Measurements from ENCODE around the gene PSME3. TPM values are rescaled to one million over a fixed set of nuclear protein-coding genes. Genes with fewer than 3 reads are reported as not detected.
A peak's percentile ranks its signal among the peaks of the same experiment; 100 is the strongest.

Gene PSME3
- total RNA-seq, 1 experiment from 2014 or later, result 73.4 TPM

- H3K9ac ChIP-seq (ENCODE audit: low read length), result no peak overlapping the region
- no peaks in the 10 kb centered on the region for H3K9me3 ChIP-seq (ENCODE audit: low read length)
- H3K9me2 ChIP-seq (replicated peaks; ENCODE audit: insufficient read depth, low read length), result no peaks in the 10 kb centered on the region
- no peak for DNase-seq
- no peaks in the 10 kb centered on the region for H4K20me1 ChIP-seq (ENCODE audit: insufficient read depth, low read depth, low read length)
- no peak overlapping the region for H3K4me3 ChIP-seq (ENCODE audit: low read length)
- peaks cover 13% of the 10 kb centered on the region for H3K79me2 ChIP-seq (ENCODE audit: low read length)
- no peaks in the 10 kb centered on the region for H3K27me3 ChIP-seq (ENCODE audit: low read length)
- no peaks in the 10 kb centered on the region for H3K36me3 ChIP-seq (ENCODE audit: insufficient read depth, low read length)
- H3K27ac ChIP-seq (ENCODE audit: low read length), result no peak overlapping the region
- no peak overlapping the region for H2AFZ ChIP-seq (ENCODE audit: low read length)
- no peak overlapping the region for H3K4me2 ChIP-seq (ENCODE audit: low read depth, low read length, poor library complexity, severe bottlenecking)
- peaks cover 13% of the 10 kb centered on the region for H3K4me1 ChIP-seq (ENCODE audit: low read length)
Measured at GRCh38 chr17:42795465-42795864, 37.7 kb upstream of the PSME3 start.

- Histone ChIP-seq H3K36me3 (ENCODE audit: insufficient read depth, low read length) (no peaks in the 10 kb centered on the region), H3K4me1 (ENCODE audit: low read length) (peaks cover 13% of the 10 kb centered on the region), H4K20me1 (ENCODE audit: insufficient read depth, low read depth, low read length) (no peaks in the 10 kb centered on the region), H3K4me2 (ENCODE audit: low read depth, low read length, poor library complexity, severe bottlenecking) (no peak overlapping the region), H3K9ac (ENCODE audit: low read length) (no peak overlapping the region), H3K27me3 (ENCODE audit: low read length) (no peaks in the 10 kb centered on the region), H3K9me3 (ENCODE audit: low read length) (no peaks in the 10 kb centered on the region), H3K4me3 (ENCODE audit: low read length) (no peak overlapping the region), H3K9me2 (replicated peaks; ENCODE audit: insufficient read depth, low read length) (no peaks in the 10 kb centered on the region), H2AFZ (ENCODE audit: low read length) (no peak overlapping the region), H3K27ac (ENCODE audit: low read length) (no peak overlapping the region), H3K79me2 (ENCODE audit: low read length) (peaks cover 13% of the 10 kb centered on the region)
- no peak for DNase-seq
Measured at GRCh38 chr17:42796066-42796758, 37.0 kb upstream of the PSME3 start.

GRCh38 chr17:42797067-42798007 lies 35.9 kb upstream of the PSME3 start:
- Histone ChIP-seq H3K4me2 (ENCODE audit: low read depth, low read length, poor library complexity, severe bottlenecking) (peak overlapping the region; percentile 78), H3K9me3 (ENCODE audit: low read length) (no peaks in the 10 kb centered on the region), H3K36me3 (ENCODE audit: insufficient read depth, low read length) (no peaks in the 10 kb centered on the region), H3K79me2 (ENCODE audit: low read length) (peaks cover 13% of the 10 kb centered on the region), H3K27ac (ENCODE audit: low read length) (no peak overlapping the region), H3K9me2 (replicated peaks; ENCODE audit: insufficient read depth, low read length) (no peaks in the 10 kb centered on the region), H2AFZ (ENCODE audit: low read length) (no peak overlapping the region), H3K4me3 (ENCODE audit: low read length) (peak overlapping the region; percentile 93), H3K4me1 (ENCODE audit: low read length) (peaks cover 13% of the 10 kb centered on the region), H3K9ac (ENCODE audit: low read length) (peak overlapping the region; percentile 83), H4K20me1 (ENCODE audit: insufficient read depth, low read depth, low read length) (no peaks in the 10 kb centered on the region), H3K27me3 (ENCODE audit: low read length) (no peaks in the 10 kb centered on the region)
- DNase-seq, result no peak

GRCh38 chr17:42798011-42798382 lies 35.2 kb upstream of the PSME3 start:
- Histone ChIP-seq H3K9me3 (ENCODE audit: low read length) (no peaks in the 10 kb centered on the region), H3K36me3 (ENCODE audit: insufficient read depth, low read length) (no peaks in the 10 kb centered on the region), H3K9me2 (replicated peaks; ENCODE audit: insufficient read depth, low read length) (no peaks in the 10 kb centered on the region), H3K4me2 (ENCODE audit: low read depth, low read length, poor library complexity, severe bottlenecking) (peak overlapping the region; percentile 78), H4K20me1 (ENCODE audit: insufficient read depth, low read depth, low read length) (no peaks in the 10 kb centered on the region), H3K79me2 (ENCODE audit: low read length) (peaks cover 13% of the 10 kb centered on the region), H2AFZ (ENCODE audit: low read length) (peak overlapping the region; percentile 81; the same call in 1 of the 2 replicates), H3K27me3 (ENCODE audit: low read length) (no peaks in the 10 kb centered on the region), H3K4me1 (ENCODE audit: low read length) (peaks cover 13% of the 10 kb centered on the region), H3K9ac (ENCODE audit: low read length) (peak overlapping the region; percentile 83), H3K27ac (ENCODE audit: low read length) (no peak overlapping the region), H3K4me3 (ENCODE audit: low read length) (peak overlapping the region; percentile 93)
- DNase-seq, result no peak

- peak within 1 kb of the TSS; percentile 93 for H3K4me3 ChIP-seq (ENCODE audit: low read length)
Measured at GRCh38 chr17:42798383-42799380, 34.5 kb upstream of the PSME3 start, which contains the start of the genes CNTD1 and COA3. CNTD1 (plus strand) TSS chr17:42798861; CDS start chr17:42799068, 207 bp downstream. COA3 (minus strand) TSS chr17:42798704; CDS start chr17:42798681, 23 bp downstream.

GRCh38 chr17:42803074-42803883 lies 29.9 kb upstream of the PSME3 start:
- Histone ChIP-seq H2AFZ (ENCODE audit: low read length) (no peak overlapping the region), H3K27me3 (ENCODE audit: low read length) (no peaks in the 10 kb centered on the region), H3K9ac (ENCODE audit: low read length) (no peak overlapping the region), H4K20me1 (ENCODE audit: insufficient read depth, low read depth, low read length) (no peaks in the 10 kb centered on the region), H3K4me3 (ENCODE audit: low read length) (no peak overlapping the region), H3K36me3 (ENCODE audit: insufficient read depth, low read length) (no peaks in the 10 kb centered on the region), H3K79me2 (ENCODE audit: low read length) (0 out of 2 replicates have a peak, but pooled peaks cover under 1% of the 10 kb centered on the region), H3K9me2 (replicated peaks; ENCODE audit: insufficient read depth, low read length) (no peaks in the 10 kb centered on the region), H3K4me1 (ENCODE audit: low read length) (peaks cover 2% of the 10 kb centered on the region; the same call in 1 of the 2 replicates), H3K4me2 (ENCODE audit: low read depth, low read length, poor library complexity, severe bottlenecking) (no peak overlapping the region), H3K9me3 (ENCODE audit: low read length) (no peaks in the 10 kb centered on the region), H3K27ac (ENCODE audit: low read length) (no peak overlapping the region)
- no peak for DNase-seq

More at GRCh38 chr17:42798383-42799380, 34.5 kb upstream of the PSME3 start, which contains the start of the genes CNTD1 and COA3:
- peak; percentile 92 for DNase-seq
- H3K9me3 ChIP-seq (ENCODE audit: low read length), result no peaks in the 10 kb centered on the region
- H3K27ac ChIP-seq (ENCODE audit: low read length), result no peak within 1 kb of the TSS
- no peaks in the 10 kb centered on the region for H3K36me3 ChIP-seq (ENCODE audit: insufficient read depth, low read length)
- peaks cover 13% of the 10 kb centered on the region for H3K4me1 ChIP-seq (ENCODE audit: low read length)
- no peaks in the 10 kb centered on the region for H3K9me2 ChIP-seq (replicated peaks; ENCODE audit: insufficient read depth, low read length)
- no peaks in the 10 kb centered on the region for H3K27me3 ChIP-seq (ENCODE audit: low read length)
- H3K4me2 ChIP-seq (ENCODE audit: low read depth, low read length, poor library complexity, severe bottlenecking), result peak within 1 kb of the TSS; percentile 78
- H4K20me1 ChIP-seq (ENCODE audit: insufficient read depth, low read depth, low read length), result no peaks in the 10 kb centered on the region
- peaks cover 13% of the 10 kb centered on the region for H3K79me2 ChIP-seq (ENCODE audit: low read length)
- H2AFZ ChIP-seq (ENCODE audit: low read length), result peak within 1 kb of the TSS; percentile 81; the same call in 1 of the 2 replicates
- peak within 1 kb of the TSS; percentile 83 for H3K9ac ChIP-seq (ENCODE audit: low read length)

- Histone ChIP-seq H3K36me3 (ENCODE audit: insufficient read depth, low read length) (peaks cover 11% of the 10 kb centered on the region; the same call in 1 of the 2 replicates), H3K9ac (ENCODE audit: low read length) (no peak overlapping the region), H4K20me1 (ENCODE audit: insufficient read depth, low read depth, low read length) (no peaks in the 10 kb centered on the region), H3K27me3 (ENCODE audit: low read length) (no peaks in the 10 kb centered on the region), H3K79me2 (ENCODE audit: low read length) (no peaks in the 10 kb centered on the region), H3K4me1 (ENCODE audit: low read length) (no peaks in the 10 kb centered on the region), H3K9me2 (replicated peaks; ENCODE audit: insufficient read depth, low read length) (no peaks in the 10 kb centered on the region), H3K9me3 (ENCODE audit: low read length) (no peaks in the 10 kb centered on the region), H3K4me3 (ENCODE audit: low read length) (no peak overlapping the region), H3K4me2 (ENCODE audit: low read depth, low read length, poor library complexity, severe bottlenecking) (no peak overlapping the region), H3K27ac (ENCODE audit: low read length) (no peak overlapping the region), H2AFZ (ENCODE audit: low read length) (no peak overlapping the region)
- no peak for DNase-seq
Measured at GRCh38 chr17:42804918-42805367, 28.3 kb upstream of the PSME3 start.
